ENCODE data around the gene KRTAP12-4. TPM values are rescaled to one million over a fixed set of nuclear protein-coding genes. Genes with fewer than 3 reads are reported as not detected.

The KRTAP12-4 gene
- total RNA-seq, 1 donor from 2014 or later: not detected

DNA sequence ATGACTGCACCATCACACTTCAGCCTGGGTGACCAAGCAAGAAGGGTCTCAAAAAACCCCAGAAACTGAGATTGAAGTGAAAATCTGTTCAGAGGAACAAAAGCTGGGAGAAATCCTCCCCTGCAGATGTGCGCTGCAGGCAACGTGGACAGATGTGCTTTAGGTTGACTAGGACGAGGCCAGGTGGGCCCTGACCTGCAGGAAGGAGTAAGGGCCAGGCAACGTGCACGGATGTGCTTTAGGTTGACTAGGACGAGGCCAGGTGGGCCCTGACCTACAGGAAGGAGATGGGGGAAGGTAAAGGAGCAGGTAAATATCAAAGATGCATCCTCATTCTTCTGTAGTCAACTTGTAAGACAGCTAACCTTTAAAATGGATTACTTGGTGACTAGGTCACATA lies 30.0 kb upstream of the KRTAP12-4 start:
- no peak overlapping the region for H3K27ac Mint-ChIP-seq (ENCODE audit: unreplicated experiment)
- peaks cover 6% of the 10 kb centered on the region for H3K4me1 Mint-ChIP-seq
- peaks cover 61% of the 10 kb centered on the region for H3K27me3 Mint-ChIP-seq (ENCODE audit: low read depth)
- DNase-seq (ENCODE audit: low read depth, low spot score): no peak
- TF ChIP-seq, protein P1, sequence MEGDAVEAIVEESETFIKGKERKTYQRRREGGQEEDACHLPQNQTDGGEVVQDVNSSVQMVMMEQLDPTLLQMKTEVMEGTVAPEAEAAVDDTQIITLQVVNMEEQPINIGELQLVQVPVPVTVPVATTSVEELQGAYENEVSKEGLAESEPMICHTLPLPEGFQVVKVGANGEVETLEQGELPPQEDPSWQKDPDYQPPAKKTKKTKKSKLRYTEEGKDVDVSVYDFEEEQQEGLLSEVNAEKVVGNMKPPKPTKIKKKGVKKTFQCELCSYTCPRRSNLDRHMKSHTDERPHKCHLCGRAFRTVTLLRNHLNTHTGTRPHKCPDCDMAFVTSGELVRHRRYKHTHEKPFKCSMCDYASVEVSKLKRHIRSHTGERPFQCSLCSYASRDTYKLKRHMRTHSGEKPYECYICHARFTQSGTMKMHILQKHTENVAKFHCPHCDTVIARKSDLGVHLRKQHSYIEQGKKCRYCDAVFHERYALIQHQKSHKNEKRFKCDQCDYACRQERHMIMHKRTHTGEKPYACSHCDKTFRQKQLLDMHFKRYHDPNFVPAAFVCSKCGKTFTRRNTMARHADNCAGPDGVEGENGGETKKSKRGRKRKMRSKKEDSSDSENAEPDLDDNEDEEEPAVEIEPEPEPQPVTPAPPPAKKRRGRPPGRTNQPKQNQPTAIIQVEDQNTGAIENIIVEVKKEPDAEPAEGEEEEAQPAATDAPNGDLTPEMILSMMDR (conservative IDR thresholded peaks at IDR 0.05): no peak
- H3K9me3 Mint-ChIP-seq: no peaks in the 10 kb centered on the region
- no peaks in the 10 kb centered on the region for H3K36me3 Mint-ChIP-seq (ENCODE audit: low read depth)
- H3K4me3 Mint-ChIP-seq: no peak overlapping the region

DNA sequence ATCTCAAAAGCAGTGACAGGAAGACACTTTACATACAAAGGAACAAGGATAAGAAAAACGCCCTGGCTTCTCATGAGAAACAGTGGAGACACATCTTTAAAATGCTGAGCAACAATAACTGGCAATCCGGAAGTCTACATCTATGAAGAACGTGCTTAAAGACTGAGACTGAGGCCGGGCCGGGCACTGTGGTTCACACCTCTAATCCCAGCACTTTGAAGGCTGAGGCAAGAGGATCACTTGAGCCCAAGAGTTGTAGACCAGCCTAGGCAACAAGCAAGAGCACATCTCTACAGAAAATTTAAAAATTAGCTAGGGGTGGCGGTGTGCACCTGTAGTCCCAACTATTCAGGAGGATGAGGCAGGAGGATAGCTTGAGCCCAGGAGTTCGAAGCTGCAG lies 29.6 kb upstream of the KRTAP12-4 start:
- H3K27me3 Mint-ChIP-seq (ENCODE audit: low read depth): peaks cover 65% of the 10 kb centered on the region
- peaks cover 6% of the 10 kb centered on the region for H3K4me1 Mint-ChIP-seq
- TF ChIP-seq, protein P1 (conservative IDR thresholded peaks at IDR 0.05): no peak

DNA sequence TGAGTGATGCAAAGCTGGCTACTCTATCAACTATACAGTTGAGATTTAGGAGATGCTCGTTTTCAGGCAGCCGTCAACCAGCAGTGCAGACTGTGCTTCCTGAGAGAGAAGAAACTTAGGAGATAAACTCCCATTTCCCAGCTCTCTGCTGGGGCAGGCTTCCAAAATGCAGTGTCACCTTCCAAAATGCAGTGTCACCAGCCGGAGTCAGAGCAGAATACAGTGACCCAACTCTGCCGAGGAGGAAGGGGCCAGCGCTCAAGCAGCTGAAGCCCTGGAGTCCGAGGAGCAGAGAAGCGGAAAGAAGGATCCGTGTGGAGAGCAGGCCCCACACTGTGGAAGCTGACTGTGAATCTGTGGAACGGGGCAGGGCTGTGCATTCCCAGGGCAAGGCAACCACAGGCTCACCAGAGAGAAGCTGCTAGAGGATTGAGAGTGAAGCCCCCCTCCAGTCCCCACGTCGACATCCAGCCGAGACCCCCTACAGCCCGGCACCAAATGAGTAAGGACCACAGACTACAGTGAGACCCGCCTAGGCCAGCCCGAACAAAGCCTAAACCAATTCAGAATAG lies 28.2 kb upstream of the KRTAP12-4 start:
- DNase-seq (ENCODE audit: low read depth, low spot score): no peak
- Mint-ChIP-seq H3K4me3 (no peak overlapping the region), H3K27ac (ENCODE audit: unreplicated experiment) (no peak overlapping the region), H3K36me3 (ENCODE audit: low read depth) (no peaks in the 10 kb centered on the region), H3K27me3 (ENCODE audit: low read depth) (peaks cover 60% of the 10 kb centered on the region), H3K9me3 (no peaks in the 10 kb centered on the region), H3K4me1 (peaks cover 6% of the 10 kb centered on the region)
- TF ChIP-seq, protein P1 (conservative IDR thresholded peaks at IDR 0.05): no peak

More for the DNA sequence above, 29.6 kb upstream of the KRTAP12-4 start:
- no peaks in the 10 kb centered on the region for H3K9me3 Mint-ChIP-seq
- H3K36me3 Mint-ChIP-seq (ENCODE audit: low read depth): no peaks in the 10 kb centered on the region
- no peak for DNase-seq (ENCODE audit: low read depth, low spot score)
- H3K4me3 Mint-ChIP-seq: no peak overlapping the region
- no peak overlapping the region for H3K27ac Mint-ChIP-seq (ENCODE audit: unreplicated experiment)

DNA sequence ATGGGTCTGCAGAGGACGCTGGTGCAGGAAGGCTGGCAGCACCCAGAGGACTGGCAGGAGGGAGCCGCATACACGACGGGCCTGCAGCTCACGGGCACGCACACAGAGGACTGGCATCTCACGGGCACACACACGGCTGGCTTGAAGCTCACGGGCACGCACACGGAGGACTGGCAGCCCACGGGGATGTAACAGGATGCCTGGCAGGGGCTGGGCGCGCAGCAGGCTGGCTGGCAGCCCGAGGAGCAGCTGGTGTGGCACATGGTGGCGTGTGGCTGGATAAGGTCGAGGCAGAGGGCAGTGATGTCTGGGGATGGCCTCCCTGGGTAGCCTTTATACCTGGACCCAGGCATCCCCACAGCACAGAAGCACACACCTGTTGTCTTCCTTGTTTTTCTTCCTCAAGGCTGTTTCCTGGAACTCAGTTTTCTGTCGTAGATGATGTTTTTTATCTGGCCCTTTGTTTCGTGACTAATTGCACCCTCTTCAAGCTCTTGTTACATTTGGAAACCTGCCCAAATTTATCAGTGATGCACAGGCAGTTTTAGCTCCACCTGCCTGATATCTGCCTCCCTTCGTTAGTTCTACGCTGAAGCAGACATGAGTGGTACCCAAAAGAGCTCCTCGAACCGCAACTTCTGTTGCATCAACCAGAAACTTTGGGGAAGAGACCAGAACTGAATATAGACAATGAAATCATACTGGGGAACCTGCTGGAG lies 27.6 kb upstream of the KRTAP12-4 start, which contains the start of gene KRTAP12-1:
Gene KRTAP12-1 (minus strand): TSS at position 303 of the 719 bp plus-strand sequence. CDS start 40 bp downstream, at position 263.
- no peaks in the 10 kb centered on the region for H3K9me3 Mint-ChIP-seq
- H3K36me3 Mint-ChIP-seq (ENCODE audit: low read depth): no peaks in the 10 kb centered on the region
- TF ChIP-seq, protein P1 (conservative IDR thresholded peaks at IDR 0.05): no peak
- H3K27me3 Mint-ChIP-seq (ENCODE audit: low read depth): peaks cover 59% of the 10 kb centered on the region
- no peak for DNase-seq (ENCODE audit: low read depth, low spot score)
- no peak within 1 kb of the TSS for H3K4me3 Mint-ChIP-seq
- peaks cover 6% of the 10 kb centered on the region for H3K4me1 Mint-ChIP-seq
- no peak within 1 kb of the TSS for H3K27ac Mint-ChIP-seq (ENCODE audit: unreplicated experiment)

DNA sequence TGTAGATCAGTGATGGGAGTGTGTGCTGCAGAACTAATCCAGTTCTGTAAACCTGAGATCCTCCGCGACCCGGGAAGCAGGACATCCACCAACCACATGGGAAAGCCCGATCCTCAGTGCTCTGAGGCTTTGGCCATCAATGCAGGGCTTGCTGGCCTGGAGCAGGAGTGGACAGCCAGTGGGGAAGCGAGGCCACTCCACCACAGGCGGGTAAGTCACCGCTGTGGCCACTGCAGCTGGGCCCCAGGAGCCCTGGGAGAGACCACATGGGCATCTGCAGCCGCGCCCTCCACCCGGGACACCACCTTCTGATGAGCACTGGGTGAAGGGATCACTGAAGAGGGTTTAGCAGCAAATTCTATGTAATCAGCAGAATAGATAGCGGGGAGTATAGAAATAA lies 26.7 kb upstream of the KRTAP12-4 start:
- Mint-ChIP-seq H3K27me3 (ENCODE audit: low read depth) (peaks cover 59% of the 10 kb centered on the region), H3K9me3 (no peaks in the 10 kb centered on the region), H3K4me1 (no peaks in the 10 kb centered on the region), H3K27ac (ENCODE audit: unreplicated experiment) (no peak overlapping the region), H3K4me3 (no peak overlapping the region), H3K36me3 (ENCODE audit: low read depth) (no peaks in the 10 kb centered on the region)
- TF ChIP-seq, protein P1 (conservative IDR thresholded peaks at IDR 0.05): no peak
- no peak for DNase-seq (ENCODE audit: low read depth, low spot score)

Measured in neural crest cell (in vitro differentiated cells).